GM12878 (cell line): ENCODE results near the gene PPM1K. TPM values are rescaled to one million over a fixed set of nuclear protein-coding genes. Genes with fewer than 3 reads are reported as not detected.
A peak's percentile ranks its signal among the peaks of the same experiment; 100 is the strongest.

Experiments used
- ATAC-seq: fragments of 200-7000 bp; cut with Tn5 transposase; 3 replicates; pipeline ENCODE4 v1.9.1; 2020; ENCODE audit warnings: mild to moderate bottlenecking, moderate library complexity
- BruUV-seq: library from RNA; stranded (reverse); fragments of 400-500 nt; replicated peaks from 2 replicates; lab custom pipeline; 2021; lab: Mats Ljungman, UMichigan
- CTCF ChIA-PET: fragments of 300-600 bp; sonication (Branson Sonifier 250); formaldehyde crosslinking; extraction: SDS; loops from one replicate; lab custom pipeline; 2021; ENCODE audit warnings: inconsistent platforms; lab: Yijun Ruan, JAX
- POLR2A ChIA-PET: fragments of 350-600 bp; formaldehyde crosslinking; extraction: SDS; loops from one replicate; lab custom pipeline; 2021; ENCODE audit warnings: inconsistent platforms; lab: Charles Lee
- RAD21 ChIA-PET: fragments of 300-600 bp; sonication (Branson Sonifier 250); formaldehyde crosslinking; loops from one replicate; lab custom pipeline; 2023; ENCODE audit warnings: antibody characterized with exemption; ENCODE audit not compliant: unreplicated experiment; lab: Charles Lee
- SMC1A ChIA-PET: fragments of 300-600 bp; sonication (Branson Sonifier 250); formaldehyde crosslinking; loops from one replicate; lab custom pipeline; 2023; ENCODE audit not compliant: unreplicated experiment, uncharacterized antibody; lab: Charles Lee
- DNase-seq: peaks from one replicate; pipeline ENCODE4 v3.0.0-alpha.2; 2011; ENCODE audit warnings: low read depth, low spot score
- FAIRE-seq: peaks from 3 replicates; lab custom pipeline; 2011; peaks lifted over from hg19 to GRCh38; lab: Jason Lieb, UNC
- H2AFZ ChIP-seq: 2 replicates; pipeline ENCODE4 v1.6.0; 2011; ENCODE audit warnings: low read depth, low read length, control low read depth; ENCODE audit not compliant: control insufficient read depth
- H3K27ac ChIP-seq: 2 replicates; pipeline ENCODE4 v1.5.1; 2011; ENCODE audit warnings: control low read depth; ENCODE audit not compliant: control insufficient read depth, insufficient read depth
- H3K27me3 ChIP-seq, 2 experiments: replicated peaks in 1 of 2; 2 replicates each; pipeline versions ENCODE4 v1.6.0 to v1.6.1; 2011; ENCODE audit warnings: low read length in 1 of 2; ENCODE audit not compliant: control insufficient read depth in 2 of 2, insufficient read depth in 2 of 2
- H3K36me3 ChIP-seq, 2 experiments: 2 replicates each; pipeline ENCODE4 v1.5.1; 2011; ENCODE audit warnings: low read length in 1 of 2; ENCODE audit not compliant: control insufficient read depth in 2 of 2, insufficient read depth in 2 of 2
- H3K4me1 ChIP-seq: 2 replicates; pipeline ENCODE4 v1.6.1; 2011; ENCODE audit warnings: mild to moderate bottlenecking, low read length, moderate library complexity, mixed read lengths; ENCODE audit not compliant: control insufficient read depth, insufficient read depth
- H3K4me2 ChIP-seq: 2 replicates; pipeline ENCODE4 v1.6.0; 2011; ENCODE audit warnings: control low read depth; ENCODE audit not compliant: control insufficient read depth, insufficient read depth
- H3K4me3 ChIP-seq: fragments of 200-600 bp; sonication (generic); 2 replicates; pipeline ENCODE4 v1.5.1; 2016
- H3K79me2 ChIP-seq: 2 replicates; pipeline ENCODE4 v1.6.0; 2011; ENCODE audit warnings: low read length; ENCODE audit not compliant: control insufficient read depth, insufficient read depth
- H3K9ac ChIP-seq: 2 replicates; pipeline ENCODE4 v1.8.0; 2011; ENCODE audit warnings: low read length, control low read depth, mixed read lengths; ENCODE audit not compliant: control insufficient read depth, insufficient read depth
- H3K9me3 ChIP-seq: replicated peaks from 3 replicates; pipeline ENCODE4 v1.5.1; 2011; ENCODE audit warnings: mild to moderate bottlenecking, low read length; ENCODE audit not compliant: control insufficient read depth, insufficient read depth
- H4K20me1 ChIP-seq: 2 replicates; pipeline ENCODE4 v1.6.0; 2011; ENCODE audit not compliant: control insufficient read depth, insufficient read depth
- BHLHE40 ChIP-seq, 2 experiments: fragments of 450-650 bp in 1 of 2; IDR thresholded peaks; 2 replicates each; pipeline ENCODE4 v1.6.1; 2011 to 2017; ENCODE audit warnings: low read depth in 2 of 2, borderline replicate concordance in 1 of 2, improper control_type of control experiment in 1 of 2, low read length in 1 of 2, mild to moderate bottlenecking in 1 of 2
- CEBPB ChIP-seq, 2 experiments: fragments of 150-350 bp in 1 of 2; IDR thresholded peaks; 2 replicates each; pipeline ENCODE4 v1.6.1; 2012 to 2014; ENCODE audit warnings: low read depth in 2 of 2, low read length in 2 of 2, borderline replicate concordance in 1 of 2, inconsistent platforms in 1 of 2
- ESRRA ChIP-seq: IDR thresholded peaks from 2 replicates; pipeline ENCODE4 v1.6.1; 2012; ENCODE audit warnings: mild to moderate bottlenecking, low read length, improper control_type of control experiment
- HDAC2 ChIP-seq: fragments of 200-600 bp; sonication (generic); IDR thresholded peaks from 2 replicates; pipeline ENCODE4 v1.6.1; 2017
- IKZF1 ChIP-seq: fragments of 450-650 bp; conservative IDR thresholded peaks from 2 replicates; pipeline ENCODE4 v1.6.1; 2017; ENCODE audit warnings: antibody characterized with exemption, mild to moderate bottlenecking
- JUNB ChIP-seq: IDR thresholded peaks from 2 replicates; pipeline ENCODE4 v1.6.1; 2016; ENCODE audit warnings: antibody characterized with exemption, mild to moderate bottlenecking
- MEF2A ChIP-seq: IDR thresholded peaks from 2 replicates; pipeline ENCODE4 v1.6.1; 2011; ENCODE audit warnings: low read depth, mild to moderate bottlenecking, low read length, moderate library complexity; ENCODE audit not compliant: insufficient read depth
- MTA2 ChIP-seq: fragments of 450-650 bp; IDR thresholded peaks from 2 replicates; pipeline ENCODE4 v1.6.1; 2016; ENCODE audit warnings: low read depth, mild to moderate bottlenecking, moderate library complexity
- MYB ChIP-seq: fragments of 150-350 bp; IDR thresholded peaks from 2 replicates; pipeline ENCODE4 v1.6.1; 2014; ENCODE audit warnings: mild to moderate bottlenecking, low read depth, low read length, borderline replicate concordance
- NFIC ChIP-seq: IDR thresholded peaks from 2 replicates; pipeline ENCODE4 v1.6.1; 2012; ENCODE audit warnings: low read depth, mild to moderate bottlenecking, inconsistent platforms, low read length, moderate library complexity
- RELA ChIP-seq: fragments of 450-650 bp; IDR thresholded peaks from 2 replicates; pipeline ENCODE4 v1.8.0; 2014; ENCODE audit warnings: borderline replicate concordance; ENCODE audit not compliant: partially characterized antibody
- RFX5 ChIP-seq: IDR thresholded peaks from 2 replicates; pipeline ENCODE4 v1.6.1; 2011; ENCODE audit warnings: low read depth, low read length, improper control_type of control experiment
- SPI1 ChIP-seq: IDR thresholded peaks from 2 replicates; pipeline ENCODE4 v1.6.1; 2011; ENCODE audit warnings: low read depth, mild to moderate bottlenecking, low read length, moderate library complexity, borderline replicate concordance; ENCODE audit not compliant: insufficient read depth
- WGBS: methylation state at CpG from one replicate; pipeline ENCODE4 v1.1.6; 2016; ENCODE audit warnings: low lambda C conversion rate; ENCODE audit not compliant: insufficient replicate concordance, insufficient coverage; ENCODE audit errors: missing lambda C conversion rate; 5-methylcytosine and 5-hydroxymethylcytosine counted together
- in situ Hi-C: fragments of 300-500 bp; cut with MboI; formaldehyde crosslinking; loops from 9 replicates; pipeline ENCODE4 v1.14.3; 2018; ENCODE audit warnings: mixed read lengths
- intact Hi-C: fragments of 100-400 bp; cut with micrococcal nuclease; formaldehyde crosslinking; loops from one replicate; pipeline ENCODE4 v1.14.2; 2022; ENCODE audit not compliant: unreplicated experiment
- polyA plus RNA-seq, 11 experiments: library from polyadenylated mRNA; depleted of rRNA in 4 of 11; unstranded in 6 of 11; stranded (reverse) in 5 of 11; fragments of >200 nt; fragmentation: Nextera tagmentation in 4 of 11; fragmentation: Illumina TruSeq in 1 of 11; extraction: Ambion mirVana in 4 of 11; extraction: Trizol in 1 of 11; gene quantifications; 1 replicate in 1 of 11; 2 replicates in 10 of 11; pipeline versions ENCODE4 v1.2.1 to v1.2.3, GENCODE V29; 2011 to 2016; ENCODE audit warnings: inconsistent platforms in 2 of 11, missing spikeins in 2 of 11, low read depth in 1 of 11
- total RNA-seq, 4 experiments: library from RNA; depleted of rRNA in 3 of 4; stranded (reverse); fragments of >200 nt in 3 of 4; fragmentation: Illumina TruSeq in 1 of 4; extraction: Trizol in 1 of 4; gene quantifications; 2 replicates each; pipeline versions ENCODE4 v1.2.1 to v1.2.3, GENCODE V29; 2013 to 2021
- TF ChIP-seq, protein P1 (sequence below), 3 experiments: IDR thresholded peaks in 2 of 3; conservative IDR thresholded peaks in 1 of 3; 2 replicates each; pipeline ENCODE4 v1.5.1; 2011; ENCODE audit warnings: low read depth in 3 of 3, low read length in 3 of 3, mild to moderate bottlenecking in 3 of 3, control low read depth in 2 of 3, moderate library complexity in 2 of 3, inconsistent platforms in 1 of 3, mixed read lengths in 1 of 3; ENCODE audit not compliant: control insufficient read depth in 2 of 3, insufficient read depth in 1 of 3; ENCODE audit errors: extremely low read depth in 1 of 3
- TF ChIP-seq, protein P2 (sequence below): fragments of 450-650 bp; IDR thresholded peaks from 2 replicates; pipeline ENCODE4 v1.6.1; 2016; ENCODE audit warnings: mild to moderate bottlenecking, moderate library complexity, borderline replicate concordance

The PPM1K gene
- total and polyA plus RNA-seq, 10 of the 15 experiments (the other 5 are each of a cell fraction or from before 2014, with no cell fraction given): 25.0 to 79.1 (median 36.9) TPM

DNA sequence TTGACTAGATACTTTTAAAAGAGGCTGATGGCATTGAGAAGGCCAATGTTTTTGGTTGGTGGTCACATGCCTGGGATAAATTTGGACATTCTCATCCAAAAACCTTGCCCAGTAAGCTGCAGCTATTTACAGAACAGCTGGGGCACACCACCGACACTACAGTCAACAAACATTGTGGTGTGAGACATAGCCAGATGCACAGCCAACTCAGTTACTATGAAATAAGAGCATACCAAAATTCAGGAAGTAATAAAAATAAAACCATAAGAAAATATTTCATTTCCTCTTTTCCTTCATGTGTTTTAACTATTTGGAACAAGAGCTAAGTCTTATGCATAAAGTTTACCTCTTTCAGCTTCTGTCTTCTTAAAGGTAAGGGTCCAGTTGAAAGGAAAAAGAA is 8.8 kb downstream of the PPM1K start:
- ChIA-PET RAD21 (interaction anchor here (0.9 to 2.0 kb wide), 6 partner anchors 9 to 181 kb away, joined by 3 to 12 read pairs (median 4); partner anchors contain the start of genes HERC5 and PPM1K), POLR2A (interaction anchor here (0.8 to 1.8 kb wide), 8 partner anchors 8 to 182 kb away, joined by 3 to 11 read pairs (median 4); partner anchors contain the start of genes HERC5 and PPM1K), CTCF (interaction anchor here (0.6 to 1.2 kb wide), 6 partner anchors 10 to 94 kb away, joined by 3 to 5 read pairs (median 3); partner anchors contain the start of gene PPM1K), SMC1A (interaction anchor here (0.6 to 13.5 kb wide), 9 partner anchors 10 to 495 kb away, joined by 3 to 112 read pairs (median 4); partner anchors contain the start of gene PPM1K)
- no TSS peak for BruUV-seq
- ATAC-seq (peak; percentile 65), FAIRE-seq (peak; percentile 71), DNase-seq (no peak)
- peaks cover 46% of the 10 kb centered on the region for H3K79me2 ChIP-seq
- peaks cover 0 to 28% of the 10 kb centered on the region in 2 experiments; a peak in 2 of 4 replicates for H3K36me3 ChIP-seq
- in situ Hi-C loops (loop anchor here (5.0 kb wide), 1 partner anchor 187 kb away; no protein-coding TSS in a partner anchor), intact Hi-C loops (no loop called here)
- WGBS: 0% methylated on average over 1 of the region's 1 CpG
- H3K27me3 ChIP-seq: no peaks in the 10 kb centered on the region
- H3K27ac ChIP-seq: peak overlapping the region; percentile 1; the same call in 1 of the 2 replicates
- no peak overlapping the region for H3K9ac ChIP-seq
- no peak overlapping the region for H2AFZ ChIP-seq
- H3K4me2 ChIP-seq: peak overlapping the region; percentile 67; the same call in 1 of the 2 replicates
- H3K4me1 ChIP-seq: peaks cover 39% of the 10 kb centered on the region
- H4K20me1 ChIP-seq: no peaks in the 10 kb centered on the region
- H3K9me3 ChIP-seq: no peaks in the 10 kb centered on the region; the same call in 2 of the 3 replicates
- peak overlapping the region; percentile 53 for H3K4me3 ChIP-seq
- TF ChIP-seq CEBPB (IDR thresholded peaks at IDR 0.05; ENCODE audit: borderline replicate concordance in 1 of 2, low read depth in 2 of 2, low read length in 2 of 2): no peak
- TF ChIP-seq RFX5: no peak
- TF ChIP-seq SPI1: peak; percentile 75
- TF ChIP-seq, protein P1, sequence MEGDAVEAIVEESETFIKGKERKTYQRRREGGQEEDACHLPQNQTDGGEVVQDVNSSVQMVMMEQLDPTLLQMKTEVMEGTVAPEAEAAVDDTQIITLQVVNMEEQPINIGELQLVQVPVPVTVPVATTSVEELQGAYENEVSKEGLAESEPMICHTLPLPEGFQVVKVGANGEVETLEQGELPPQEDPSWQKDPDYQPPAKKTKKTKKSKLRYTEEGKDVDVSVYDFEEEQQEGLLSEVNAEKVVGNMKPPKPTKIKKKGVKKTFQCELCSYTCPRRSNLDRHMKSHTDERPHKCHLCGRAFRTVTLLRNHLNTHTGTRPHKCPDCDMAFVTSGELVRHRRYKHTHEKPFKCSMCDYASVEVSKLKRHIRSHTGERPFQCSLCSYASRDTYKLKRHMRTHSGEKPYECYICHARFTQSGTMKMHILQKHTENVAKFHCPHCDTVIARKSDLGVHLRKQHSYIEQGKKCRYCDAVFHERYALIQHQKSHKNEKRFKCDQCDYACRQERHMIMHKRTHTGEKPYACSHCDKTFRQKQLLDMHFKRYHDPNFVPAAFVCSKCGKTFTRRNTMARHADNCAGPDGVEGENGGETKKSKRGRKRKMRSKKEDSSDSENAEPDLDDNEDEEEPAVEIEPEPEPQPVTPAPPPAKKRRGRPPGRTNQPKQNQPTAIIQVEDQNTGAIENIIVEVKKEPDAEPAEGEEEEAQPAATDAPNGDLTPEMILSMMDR (IDR thresholded peaks at IDR 0.05 in 2 of 3, conservative IDR thresholded peaks at IDR 0.05 in 1 of 3; ENCODE audit: control insufficient read depth in 2 of 3, extremely low read depth in 1 of 3, insufficient read depth in 1 of 3, low read depth in 3 of 3, low read length in 3 of 3): no peak
- TF ChIP-seq ESRRA: no peak
- TF ChIP-seq MTA2: 0 out of 2 replicates have a peak, but pooled peaks have one; percentile 15
- peak; percentile 58 to 62; a peak in 2 of 4 replicates for TF ChIP-seq BHLHE40 (IDR thresholded peaks at IDR 0.05; ENCODE audit: borderline replicate concordance in 1 of 2, low read depth in 2 of 2, low read length in 1 of 2)
- TF ChIP-seq MYB: no peak
- TF ChIP-seq HDAC2: no peak
- TF ChIP-seq IKZF1: 0 out of 2 replicates have a peak, but pooled peaks have one; percentile 39
- no peak for TF ChIP-seq RELA
- TF ChIP-seq, protein P2, sequence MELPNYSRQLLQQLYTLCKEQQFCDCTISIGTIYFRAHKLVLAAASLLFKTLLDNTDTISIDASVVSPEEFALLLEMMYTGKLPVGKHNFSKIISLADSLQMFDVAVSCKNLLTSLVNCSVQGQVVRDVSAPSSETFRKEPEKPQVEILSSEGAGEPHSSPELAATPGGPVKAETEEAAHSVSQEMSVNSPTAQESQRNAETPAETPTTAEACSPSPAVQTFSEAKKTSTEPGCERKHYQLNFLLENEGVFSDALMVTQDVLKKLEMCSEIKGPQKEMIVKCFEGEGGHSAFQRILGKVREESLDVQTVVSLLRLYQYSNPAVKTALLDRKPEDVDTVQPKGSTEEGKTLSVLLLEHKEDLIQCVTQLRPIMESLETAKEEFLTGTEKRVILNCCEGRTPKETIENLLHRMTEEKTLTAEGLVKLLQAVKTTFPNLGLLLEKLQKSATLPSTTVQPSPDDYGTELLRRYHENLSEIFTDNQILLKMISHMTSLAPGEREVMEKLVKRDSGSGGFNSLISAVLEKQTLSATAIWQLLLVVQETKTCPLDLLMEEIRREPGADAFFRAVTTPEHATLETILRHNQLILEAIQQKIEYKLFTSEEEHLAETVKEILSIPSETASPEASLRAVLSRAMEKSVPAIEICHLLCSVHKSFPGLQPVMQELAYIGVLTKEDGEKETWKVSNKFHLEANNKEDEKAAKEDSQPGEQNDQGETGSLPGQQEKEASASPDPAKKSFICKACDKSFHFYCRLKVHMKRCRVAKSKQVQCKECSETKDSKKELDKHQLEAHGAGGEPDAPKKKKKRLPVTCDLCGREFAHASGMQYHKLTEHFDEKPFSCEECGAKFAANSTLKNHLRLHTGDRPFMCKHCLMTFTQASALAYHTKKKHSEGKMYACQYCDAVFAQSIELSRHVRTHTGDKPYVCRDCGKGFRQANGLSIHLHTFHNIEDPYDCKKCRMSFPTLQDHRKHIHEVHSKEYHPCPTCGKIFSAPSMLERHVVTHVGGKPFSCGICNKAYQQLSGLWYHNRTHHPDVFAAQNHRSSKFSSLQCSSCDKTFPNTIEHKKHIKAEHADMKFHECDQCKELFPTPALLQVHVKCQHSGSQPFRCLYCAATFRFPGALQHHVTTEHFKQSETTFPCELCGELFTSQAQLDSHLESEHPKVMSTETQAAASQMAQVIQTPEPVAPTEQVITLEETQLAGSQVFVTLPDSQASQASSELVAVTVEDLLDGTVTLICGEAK: no peak
- peak; percentile 57; the same call in 1 of the 2 replicates for TF ChIP-seq MEF2A
- 0 out of 2 replicates have a peak, but pooled peaks have one; percentile 22 for TF ChIP-seq NFIC
- no peak for TF ChIP-seq JUNB
